HG03097 (cell line): ENCODE results near the gene ACTRT2.

ENCODE experiments used
- ATAC-seq: cut with Tn5 transposase; IDR thresholded peaks from one replicate; pipeline ENCODE4 v1.9.1; 2021; ENCODE audit not compliant: unreplicated experiment, low FRiP score

ACTRT2 gene

GRCh38 chr1:3015744-3016143, 5.5 kb upstream of the ACTRT2 start:
- ATAC-seq = no peak

DNA sequence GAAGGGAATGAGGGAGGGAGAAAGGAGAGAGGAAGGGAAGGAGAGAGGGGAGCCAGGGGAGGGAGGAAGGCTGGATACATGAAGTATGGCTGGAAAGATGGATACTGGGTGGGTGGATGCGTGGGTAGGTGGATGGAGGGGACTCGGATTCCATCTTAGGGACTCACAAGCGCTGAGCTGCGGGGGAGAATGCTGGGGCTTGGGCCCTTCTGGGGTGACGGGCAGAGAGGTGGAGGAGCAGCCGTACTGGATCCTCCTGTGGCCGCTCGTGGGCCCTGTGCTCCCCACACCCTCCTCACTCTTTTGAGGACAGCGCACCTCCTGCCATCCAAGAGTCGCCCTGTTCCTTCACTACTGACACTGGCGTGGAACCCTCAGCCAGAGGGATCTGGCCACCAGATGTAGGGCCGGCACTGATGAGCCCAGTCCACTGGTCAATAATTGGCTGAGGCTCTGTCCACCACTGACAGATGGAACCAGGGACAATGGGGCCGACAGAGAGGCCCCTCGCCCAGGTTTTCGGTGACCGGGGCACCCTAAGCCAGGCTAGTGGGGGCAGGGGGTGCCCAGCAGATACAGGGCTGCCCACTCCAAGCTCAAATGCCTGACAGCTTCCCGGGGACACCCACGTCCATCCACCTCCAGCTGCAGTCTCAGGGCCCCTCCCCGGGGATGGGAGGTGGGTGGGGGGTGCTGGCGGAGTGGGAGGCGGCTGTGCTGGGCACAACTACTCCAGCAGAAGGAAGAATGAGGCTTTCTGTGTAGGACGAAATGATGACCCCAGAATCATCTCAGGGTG, 4.4 kb upstream of the ACTRT2 start:
- ATAC-seq = no peak

DNA sequence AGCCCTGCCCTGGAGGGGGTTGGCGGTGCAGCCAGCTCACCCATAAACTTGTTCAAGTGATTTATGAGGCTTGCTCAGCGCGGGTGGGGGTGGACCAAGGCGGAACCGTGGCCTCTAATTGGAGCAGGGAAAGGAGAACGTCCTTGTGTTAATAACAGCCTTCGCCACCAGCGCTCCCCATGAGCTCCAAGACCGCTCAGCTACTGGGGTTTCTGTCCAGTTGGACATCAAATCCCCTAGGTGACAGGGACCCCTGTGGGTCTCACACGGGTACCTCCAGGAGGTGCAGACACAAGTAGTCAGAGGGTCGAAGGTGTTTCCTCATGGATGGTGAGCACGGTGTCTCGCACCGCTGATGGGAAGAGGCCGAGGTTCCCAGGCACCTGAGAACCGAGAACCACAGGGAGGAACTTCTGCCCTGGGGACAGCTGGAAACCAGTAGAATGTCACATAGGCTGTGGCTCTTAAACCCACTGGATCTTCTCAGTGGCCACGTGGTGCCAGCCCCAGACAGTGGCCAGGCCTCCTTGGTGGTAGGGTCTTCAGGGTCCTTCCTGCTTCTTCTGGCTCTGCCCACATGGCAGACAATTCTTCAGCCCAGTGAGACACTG, 3.7 kb upstream of the ACTRT2 start:
- no peak for ATAC-seq

DNA sequence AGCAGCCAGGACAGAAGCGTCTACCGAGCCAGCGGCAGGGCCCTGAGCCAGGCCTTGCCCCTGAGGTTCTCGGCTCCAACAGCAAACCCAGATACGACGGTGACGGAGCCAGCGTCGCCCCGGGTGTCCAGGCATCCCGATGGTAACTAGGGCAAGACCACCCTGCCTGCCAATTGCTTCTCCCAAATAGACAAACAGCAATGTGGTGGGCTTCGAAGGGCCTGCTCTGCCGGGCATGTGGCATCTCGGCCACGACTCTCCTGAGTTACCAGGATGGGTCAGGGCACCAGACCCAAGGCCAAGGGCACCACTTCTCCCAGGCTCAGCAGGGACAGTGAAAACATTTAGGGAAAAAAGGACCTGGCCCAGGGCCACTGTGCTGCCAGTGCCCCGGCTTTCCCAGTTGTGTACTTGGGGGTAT, 3.2 kb upstream of the ACTRT2 start:
- ATAC-seq = no peak

DNA sequence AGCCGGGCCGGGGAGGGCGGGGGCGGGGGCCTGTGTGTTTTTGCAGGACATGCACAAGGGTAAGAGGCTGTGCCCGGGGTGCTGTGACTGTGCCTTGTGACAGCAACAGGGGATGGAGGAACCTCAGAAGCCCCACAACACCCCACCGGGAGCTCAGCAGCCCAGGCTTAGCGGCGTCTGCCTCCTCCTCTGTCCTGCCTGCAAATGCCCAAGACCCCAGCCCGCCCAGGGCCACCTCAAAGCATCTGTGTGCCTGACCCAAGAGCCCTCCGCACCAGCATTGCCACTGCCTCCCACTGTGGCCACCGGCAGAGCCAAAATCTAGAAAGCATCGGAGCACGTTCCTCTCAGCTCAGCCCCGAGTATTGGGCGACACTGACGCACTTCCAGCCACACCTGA, 2.7 kb upstream of the ACTRT2 start:
- ATAC-seq = no peak

- no peak for ATAC-seq
Measured at GRCh38 chr1:3019007-3019515, 2.2 kb upstream of the ACTRT2 start.

DNA sequence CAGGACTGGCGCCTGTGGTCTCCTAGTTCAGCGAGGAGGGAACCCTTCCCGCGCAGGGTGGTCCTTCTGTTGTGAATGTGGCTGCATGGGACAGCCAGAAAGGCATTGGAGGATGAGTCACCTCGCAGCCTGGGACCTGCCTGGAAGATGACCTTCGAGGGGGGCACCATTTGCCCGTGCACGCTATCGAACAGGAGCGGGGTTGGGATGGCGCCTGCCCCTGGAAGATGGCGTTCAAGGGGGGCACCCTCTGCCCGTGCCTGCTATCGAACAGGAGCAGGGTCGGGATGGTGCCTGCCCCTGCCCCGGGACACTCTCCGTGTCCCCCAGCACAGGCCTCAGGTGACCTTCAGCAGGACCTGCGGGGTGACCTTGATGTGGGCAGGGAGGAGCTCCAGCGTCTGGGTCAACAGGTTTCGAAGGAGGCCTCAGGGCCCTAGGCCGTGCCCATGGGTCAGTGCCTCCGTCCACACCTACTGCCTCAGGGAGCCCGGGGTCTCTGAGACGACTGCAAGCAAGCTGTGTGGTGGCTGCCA, 1.7 kb upstream of the ACTRT2 start:
- no peak for ATAC-seq

DNA sequence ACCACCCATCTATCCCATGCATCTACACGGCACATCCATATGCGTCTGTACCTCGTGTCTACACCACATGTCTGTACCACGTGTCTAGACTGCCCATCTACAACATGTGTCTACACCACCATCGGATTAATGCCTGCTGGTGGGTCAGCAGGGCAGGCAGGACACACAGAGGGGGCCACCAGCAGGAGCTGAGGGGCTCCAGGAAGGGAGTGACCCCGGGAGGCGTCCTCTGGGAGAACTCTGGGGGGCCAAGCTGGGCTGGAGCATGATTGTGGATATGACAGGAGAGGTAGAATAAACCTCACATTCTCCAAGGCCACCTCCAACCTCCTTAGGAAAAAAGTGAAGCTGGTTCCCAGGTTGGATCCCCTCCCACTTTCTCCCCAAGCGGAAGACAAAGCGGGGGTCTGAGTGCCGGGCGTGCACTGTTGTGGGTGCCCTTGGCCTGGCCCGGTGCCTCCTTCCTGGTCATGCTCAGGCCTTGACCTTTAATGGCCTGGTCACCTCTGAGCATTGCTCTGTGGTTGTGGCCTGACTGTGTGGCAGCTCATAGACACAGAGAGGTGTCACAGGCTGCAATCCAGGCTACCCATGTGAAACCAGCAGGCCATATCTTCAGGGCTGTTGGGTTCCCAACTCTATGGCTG, 881 bp upstream of the ACTRT2 start:
- ATAC-seq = no peak

DNA sequence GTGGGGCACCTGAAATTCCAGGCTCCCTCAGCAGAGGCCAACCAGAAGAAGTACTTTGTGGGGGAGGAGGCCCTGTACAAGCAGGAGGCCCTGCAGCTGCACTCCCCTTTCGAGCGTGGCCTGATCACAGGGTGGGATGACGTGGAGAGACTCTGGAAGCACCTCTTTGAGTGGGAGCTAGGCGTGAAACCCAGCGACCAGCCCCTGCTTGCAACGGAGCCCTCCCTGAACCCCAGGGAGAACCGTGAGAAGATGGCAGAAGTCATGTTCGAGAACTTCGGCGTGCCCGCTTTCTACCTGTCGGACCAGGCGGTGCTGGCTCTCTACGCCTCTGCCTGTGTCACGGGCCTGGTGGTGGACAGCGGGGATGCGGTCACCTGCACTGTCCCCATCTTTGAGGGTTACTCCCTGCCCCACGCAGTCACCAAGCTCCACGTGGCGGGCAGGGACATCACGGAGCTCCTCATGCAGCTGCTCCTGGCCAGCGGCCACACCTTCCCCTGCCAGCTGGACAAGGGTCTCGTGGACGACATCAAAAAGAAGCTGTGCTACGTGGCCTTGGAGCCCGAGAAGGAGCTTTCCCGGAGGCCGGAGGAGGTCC, 634 bp downstream of the ACTRT2 start:
- ATAC-seq = no peak

DNA sequence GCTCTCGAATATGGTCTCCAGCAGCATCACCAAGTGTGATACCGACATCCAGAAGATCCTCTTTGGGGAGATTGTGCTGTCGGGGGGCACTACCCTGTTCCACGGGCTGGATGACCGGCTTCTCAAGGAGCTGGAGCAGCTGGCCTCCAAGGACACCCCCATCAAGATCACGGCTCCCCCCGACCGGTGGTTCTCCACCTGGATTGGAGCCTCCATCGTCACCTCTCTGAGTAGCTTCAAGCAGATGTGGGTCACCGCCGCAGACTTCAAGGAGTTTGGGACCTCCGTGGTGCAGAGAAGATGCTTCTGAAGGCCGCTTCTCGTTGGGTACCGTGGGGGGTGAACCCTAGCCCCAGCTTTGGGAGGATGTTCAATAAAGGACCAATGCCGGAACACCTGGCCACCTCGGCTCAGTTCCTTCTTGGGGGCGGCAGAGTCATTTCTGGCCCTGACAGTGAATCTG, 1.3 kb downstream of the ACTRT2 start:
- no peak for ATAC-seq

- ATAC-seq = no peak
Measured at GRCh38 chr1:3022976-3023375, 1.7 kb downstream of the ACTRT2 start.

DNA sequence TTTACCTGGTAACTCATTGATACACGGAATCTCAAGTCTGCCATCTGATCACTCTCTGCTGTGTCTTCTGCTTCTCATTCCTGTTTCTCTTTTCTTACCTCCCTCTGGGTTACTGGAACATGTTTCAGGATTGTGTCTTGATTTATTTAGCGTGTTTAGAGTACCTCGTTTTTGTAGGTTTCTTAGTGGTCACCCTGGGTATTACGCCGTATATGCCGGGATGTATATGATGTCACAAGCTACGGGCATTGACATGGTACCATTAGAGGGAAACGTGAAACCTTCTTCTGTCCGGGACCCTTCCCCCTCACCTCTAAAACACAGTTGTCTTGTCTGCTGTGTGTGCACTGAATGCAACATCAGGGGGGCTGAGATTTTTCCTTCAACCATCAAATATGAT, 2.8 kb downstream of the ACTRT2 start:
- no peak for ATAC-seq

GRCh38 chr1:3024588-3024987, 3.3 kb downstream of the ACTRT2 start:
- no peak for ATAC-seq

DNA sequence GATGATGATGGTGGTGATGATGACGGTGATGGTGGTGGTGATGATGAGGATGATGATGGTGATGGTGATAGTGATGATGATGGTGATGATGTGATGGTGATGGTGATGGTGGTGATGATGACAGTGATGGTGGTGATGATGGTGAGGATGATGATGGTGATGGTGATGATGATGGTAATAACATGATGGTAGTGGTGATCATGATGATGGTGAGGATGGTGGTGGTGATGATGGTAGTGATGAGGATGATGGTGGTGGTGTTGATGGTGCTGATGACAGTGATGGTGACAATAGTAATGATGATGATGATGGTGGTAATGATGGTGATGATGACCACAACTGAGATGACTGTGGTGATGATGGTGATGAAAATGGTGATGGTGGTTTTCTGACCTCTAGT, 4.9 kb downstream of the ACTRT2 start:
- ATAC-seq = no peak

- no peak for ATAC-seq
Measured at GRCh38 chr1:3026581-3027391, 5.5 kb downstream of the ACTRT2 start.

DNA sequence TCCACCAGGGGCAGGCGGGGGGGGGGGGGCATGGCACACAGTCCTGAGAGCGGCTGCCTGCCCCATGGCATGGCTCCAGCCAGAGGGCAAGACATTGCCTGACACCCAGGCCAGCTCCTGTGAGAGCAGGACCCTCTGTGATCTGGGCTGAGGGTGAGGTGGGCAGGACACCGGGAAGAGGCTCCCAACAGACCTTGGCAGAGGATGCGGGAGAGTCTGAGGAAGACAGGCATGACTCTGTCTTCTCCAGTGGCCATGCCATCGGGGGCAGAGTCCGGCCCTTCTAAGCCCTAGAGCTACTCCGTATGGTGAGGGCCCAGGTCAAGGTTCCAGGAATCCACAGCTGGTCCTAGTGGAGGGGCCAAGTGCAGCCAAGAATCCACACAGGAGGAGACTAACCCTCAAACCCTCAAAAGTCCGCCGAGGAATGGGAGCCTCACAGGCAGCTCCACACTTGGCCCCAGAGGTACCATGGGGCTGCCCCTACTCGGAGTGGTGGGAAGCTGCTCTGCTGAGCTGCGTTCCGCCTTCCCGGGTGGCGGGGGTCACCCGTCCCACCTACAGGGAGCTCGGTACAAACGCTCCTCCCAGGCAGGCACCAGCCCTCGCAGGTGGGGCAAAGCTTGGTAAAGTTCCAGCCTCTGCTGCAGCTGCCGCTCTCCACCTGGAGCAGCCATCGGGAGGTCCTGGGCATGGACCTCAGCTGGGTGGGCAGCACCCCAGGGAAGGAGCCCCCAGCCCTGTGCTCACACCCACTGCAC, 6.5 kb downstream of the ACTRT2 start:
- no peak for ATAC-seq

- no peak for ATAC-seq
Measured at GRCh38 chr1:3028531-3029282, 7.4 kb downstream of the ACTRT2 start.

GRCh38 chr1:3029481-3029961, 8.3 kb downstream of the ACTRT2 start:
- no peak for ATAC-seq
